ENCODE data around the gene ATP6V1D.
"Not testable (repeated sequence)": the region's sequence is repeated elsewhere in the genome, so short reads cannot be mapped to it uniquely, and the experiment has no call there.

Gene ATP6V1D

GRCh38 chr14:67371247-67372148 lies 11.9 kb upstream of the ATP6V1D start:
- DNase-seq (ENCODE audit: low read depth, low spot score) = no peak
- no peak overlapping the region for H3K27ac ChIP-seq

DNA sequence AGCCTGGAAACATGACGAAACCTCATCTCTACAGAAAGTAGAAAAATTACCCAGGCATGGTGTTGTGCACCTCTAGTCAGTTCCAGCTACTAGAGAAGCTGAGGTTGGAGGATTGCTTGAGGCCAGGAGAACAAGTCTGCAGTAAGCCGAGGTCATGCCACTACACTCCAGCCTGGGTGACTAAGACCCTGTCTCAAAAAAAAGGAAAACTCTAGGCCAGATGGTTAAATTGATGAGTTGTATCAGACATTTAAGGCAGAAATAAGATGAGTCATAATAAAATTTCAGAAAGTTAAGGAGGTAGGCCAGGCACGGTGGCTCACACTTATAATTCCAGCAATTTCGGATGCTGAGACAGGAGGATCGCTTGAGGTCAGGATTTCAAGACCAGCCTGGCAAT lies 11.2 kb upstream of the ATP6V1D start:
- H3K27ac ChIP-seq = no peak overlapping the region
- DNase-seq (ENCODE audit: low read depth, low spot score) = no peak

DNA sequence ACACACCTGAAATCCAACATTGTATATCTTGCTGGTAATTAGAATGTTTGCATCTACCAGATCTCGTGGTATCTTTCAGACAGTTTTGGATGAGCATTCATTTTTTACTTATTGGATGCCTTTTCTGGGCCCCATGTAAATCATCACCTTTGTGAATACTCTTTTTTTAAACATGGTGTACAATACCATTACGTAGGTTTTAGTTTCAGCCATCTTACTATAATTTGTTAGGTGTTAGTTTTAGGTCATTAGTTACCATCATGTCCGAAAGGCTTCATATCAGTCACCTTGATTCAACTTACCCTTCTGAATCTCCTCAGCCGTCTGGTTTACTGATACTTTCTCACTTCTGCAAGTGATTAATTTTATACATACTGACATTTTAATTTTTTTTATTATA lies 5.9 kb upstream of the ATP6V1D start:
- DNase-seq (ENCODE audit: low read depth, low spot score) = no peak
- H3K27ac ChIP-seq = no peak overlapping the region

GRCh38 chr14:67360470-67361206 lies 1.0 kb upstream of the ATP6V1D start:
- H3K27ac ChIP-seq = peak overlapping the region; percentile 98
- DNase-seq (ENCODE audit: low read depth, low spot score) = no peak

- DNase-seq (ENCODE audit: low read depth, low spot score) = no peak
- H3K27ac ChIP-seq = peak overlapping the region; percentile 98
Observed at GRCh38 chr14:67358924-67359774, 455 bp downstream of the ATP6V1D start.

DNA sequence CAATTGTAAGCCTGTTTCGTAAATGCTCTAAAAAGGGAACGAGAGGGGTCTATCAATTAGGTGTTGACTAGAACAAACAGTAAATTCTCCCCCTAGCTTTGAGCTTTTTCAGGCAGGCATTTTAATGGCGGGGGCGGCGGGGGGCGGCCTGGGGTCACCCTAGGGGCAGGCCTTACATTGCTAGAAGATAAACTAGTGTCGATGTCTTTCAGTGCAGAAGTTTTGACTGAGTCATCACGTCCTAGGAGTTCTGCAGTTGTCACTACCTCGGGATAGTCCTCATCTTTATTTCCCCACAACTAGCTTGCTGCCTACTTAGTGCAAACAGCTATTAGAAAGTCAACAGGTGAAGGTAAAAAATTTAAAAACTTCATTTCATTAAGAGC lies 1.6 kb downstream of the ATP6V1D start:
- H3K27ac ChIP-seq = peak overlapping the region; percentile 98
- DNase-seq (ENCODE audit: low read depth, low spot score) = no peak

GRCh38 chr14:67357186-67357968 lies 2.2 kb downstream of the ATP6V1D start:
- DNase-seq (ENCODE audit: low read depth, low spot score) = no peak
- peak overlapping the region; percentile 2 for H3K27ac ChIP-seq

- no peak for DNase-seq (ENCODE audit: low read depth, low spot score)
- no peak overlapping the region for H3K27ac ChIP-seq
Observed at GRCh38 chr14:67352055-67352454, 7.5 kb downstream of the ATP6V1D start.

- no peak for DNase-seq (ENCODE audit: low read depth, low spot score)
- H3K27ac ChIP-seq = peak overlapping the region; percentile 83
Observed at GRCh38 chr14:67345583-67345982, 14.0 kb downstream of the ATP6V1D start.

GRCh38 chr14:67343601-67344230 lies 15.9 kb downstream of the ATP6V1D start:
- DNase-seq (ENCODE audit: low read depth, low spot score) = peak; percentile 75
- peak overlapping the region; percentile 83 for H3K27ac ChIP-seq

- not testable (repeated sequence) for DNase-seq (ENCODE audit: low read depth, low spot score); H3K27ac ChIP-seq
Observed at GRCh38 chr14:67341231-67341630, 18.4 kb downstream of the ATP6V1D start.

DNA sequence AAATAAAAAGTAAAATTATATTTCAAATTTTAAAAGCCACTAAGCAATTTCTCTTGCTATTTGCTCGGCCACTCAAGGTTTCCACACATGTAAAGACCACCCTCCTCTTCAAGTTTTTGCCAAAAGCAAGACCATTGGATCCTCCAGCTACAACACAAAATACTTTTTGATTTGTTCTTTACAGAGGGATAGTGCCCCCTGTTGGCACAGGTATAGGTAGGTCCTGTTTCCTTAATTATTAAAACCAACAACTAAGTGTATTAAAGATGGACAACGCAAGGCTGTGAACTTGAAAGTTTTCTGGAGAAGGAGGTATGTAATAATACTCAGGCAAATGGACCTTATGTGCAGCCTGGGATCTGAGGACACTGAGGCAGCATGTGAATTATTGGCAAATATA lies 23.8 kb downstream of the ATP6V1D start:
- no peak overlapping the region for H3K27ac ChIP-seq
- no peak for DNase-seq (ENCODE audit: low read depth, low spot score)

DNA sequence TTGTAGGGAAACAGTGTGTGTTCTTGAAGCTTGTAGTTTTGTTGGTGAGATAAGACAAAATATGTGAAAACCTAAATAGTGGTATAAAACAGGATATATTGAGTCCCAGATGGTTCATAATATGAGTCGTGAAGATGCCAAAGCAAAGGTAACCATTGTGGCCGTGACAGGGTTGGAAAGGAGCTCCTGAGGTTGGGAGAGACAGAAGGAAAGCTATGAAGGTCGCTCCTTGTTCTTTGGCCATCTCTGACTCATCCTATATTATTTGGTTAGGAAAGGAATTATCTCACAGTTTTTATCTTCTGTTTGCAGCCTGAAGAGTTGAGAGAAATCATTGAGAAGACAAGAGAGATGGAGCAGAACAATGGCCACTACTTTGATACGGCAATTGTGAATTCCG lies 27.1 kb downstream of the ATP6V1D start:
- no peak for DNase-seq (ENCODE audit: low read depth, low spot score)
- peak overlapping the region; percentile 32 for H3K27ac ChIP-seq

DNA sequence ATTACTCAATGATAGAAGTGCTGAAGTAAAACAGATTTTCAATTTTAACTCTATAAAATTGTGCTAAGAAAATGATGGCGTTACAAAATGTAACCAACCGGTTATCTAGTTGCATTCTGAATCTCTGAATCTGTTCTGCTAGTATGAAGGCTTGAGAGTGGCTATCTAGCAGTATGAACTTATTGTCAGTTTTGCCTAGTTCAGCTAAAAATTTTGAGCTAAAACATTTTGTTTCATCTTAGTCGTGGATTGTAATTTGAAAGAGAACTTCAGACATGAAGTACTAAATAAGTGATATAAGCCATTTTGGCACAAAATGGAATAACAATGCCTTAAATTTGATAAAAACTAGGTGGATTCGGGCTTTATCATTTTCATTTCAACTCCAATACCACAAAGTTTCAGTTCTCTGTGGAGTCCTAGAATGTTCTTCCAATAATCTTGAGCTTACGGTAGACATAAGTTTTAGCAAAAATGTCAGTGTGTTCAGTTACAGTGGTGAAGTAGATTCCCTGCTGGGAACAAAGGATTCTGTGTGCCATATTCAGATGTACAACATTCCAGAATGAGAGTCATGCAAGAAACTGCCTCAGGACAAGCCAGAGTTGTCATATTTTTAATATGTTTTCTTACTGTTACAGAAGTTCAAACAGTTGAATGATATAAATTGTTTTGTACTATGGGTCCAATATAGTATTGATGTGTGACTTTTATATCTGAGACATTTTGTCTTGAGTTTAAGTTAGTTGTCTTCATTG lies 28.1 kb downstream of the ATP6V1D start:
- DNase-seq (ENCODE audit: low read depth, low spot score) = no peak
- H3K27ac ChIP-seq = peak overlapping the region; percentile 32

DNA sequence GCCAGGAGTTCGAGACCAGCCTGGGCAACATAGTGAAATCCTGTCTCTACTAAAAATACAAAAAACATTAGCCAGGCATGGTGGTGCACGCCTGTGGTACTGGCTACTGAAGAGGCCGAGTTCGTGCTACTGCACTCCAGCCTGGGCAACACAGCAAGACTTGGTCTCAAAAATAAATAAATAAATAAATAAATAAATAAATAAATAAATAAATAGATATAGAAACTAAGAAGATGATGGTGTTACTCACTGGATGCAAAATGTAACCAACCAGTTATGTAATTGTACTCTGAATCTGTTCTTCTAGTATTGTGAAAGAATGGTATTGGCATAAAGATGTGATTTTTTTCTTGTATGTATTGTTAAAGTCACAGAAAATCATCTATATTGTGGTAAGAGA lies 29.9 kb downstream of the ATP6V1D start:
- not testable (repeated sequence) for H3K27ac ChIP-seq; DNase-seq (ENCODE audit: low read depth, low spot score)

DNA sequence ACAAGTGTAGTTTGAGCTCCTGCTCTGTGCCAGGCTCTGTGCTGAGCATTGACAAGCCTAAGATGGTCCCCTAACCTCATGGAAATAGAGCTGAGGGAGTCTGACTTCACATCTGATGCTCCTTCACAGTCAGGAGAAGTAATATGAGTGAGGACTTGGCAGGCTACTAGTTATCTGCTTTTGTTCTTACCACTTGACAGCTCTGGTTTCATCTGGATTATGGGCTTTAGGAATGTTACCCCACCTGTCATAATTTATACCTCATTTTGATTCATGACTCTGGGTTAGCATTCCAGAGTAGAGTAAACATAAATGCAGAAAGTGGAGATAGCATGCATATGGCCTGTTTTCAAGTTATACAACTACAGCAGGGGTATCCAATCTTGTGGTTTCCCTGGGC lies 40.5 kb downstream of the ATP6V1D start:
- no peak overlapping the region for H3K27ac ChIP-seq
- no peak for DNase-seq (ENCODE audit: low read depth, low spot score)

- H3K27ac ChIP-seq = no peak overlapping the region
Observed at GRCh38 chr14:67317822-67318221, 41.8 kb downstream of the ATP6V1D start.

GRCh38 chr14:67313153-67313552 lies 46.5 kb downstream of the ATP6V1D start:
- H3K27ac ChIP-seq = no peak overlapping the region
- DNase-seq (ENCODE audit: low read depth, low spot score) = no peak

More at GRCh38 chr14:67317822-67318221, 41.8 kb downstream of the ATP6V1D start:
- DNase-seq (ENCODE audit: low read depth, low spot score) = no peak

DNA sequence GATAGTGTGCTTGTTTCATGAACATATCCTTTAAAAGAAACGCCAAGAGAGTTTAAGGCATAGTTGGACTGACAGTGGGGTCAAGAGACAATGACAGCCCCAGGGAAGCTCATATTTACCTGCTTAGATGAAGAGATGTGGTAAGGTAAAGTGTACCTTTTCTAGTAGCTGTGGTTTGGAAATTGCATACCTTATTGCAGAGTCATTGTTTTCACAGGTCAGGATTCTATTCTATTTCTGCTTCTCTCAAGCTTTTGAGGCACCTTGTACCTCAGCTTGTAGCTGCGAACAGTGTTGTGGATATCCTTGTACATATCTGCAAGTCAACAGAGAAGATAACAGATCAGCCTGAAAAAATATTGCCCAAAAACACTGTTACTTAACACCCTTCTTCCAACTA lies 47.7 kb downstream of the ATP6V1D start:
- no peak overlapping the region for H3K27ac ChIP-seq
- peak; percentile 39 for DNase-seq (ENCODE audit: low read depth, low spot score)
